AG10803 (cell line): ENCODE data around the gene PLAGL1.

ENCODE experiments used
- DNase-seq: peaks from one replicate; pipeline ENCODE4 v3.0.0; 2010; ENCODE audit warnings: low read depth
- H3K4me3 ChIP-seq: 2 replicates; pipeline ENCODE4 v1.5.1; 2011; ENCODE audit warnings: mild to moderate bottlenecking, low read length, control low read depth
- TF ChIP-seq, protein P1 (sequence below): conservative IDR thresholded peaks from 2 replicates; pipeline ENCODE4 v1.5.1; 2011; ENCODE audit warnings: mild to moderate bottlenecking, low read length, control low read depth, inconsistent platforms

PLAGL1 gene

DNA sequence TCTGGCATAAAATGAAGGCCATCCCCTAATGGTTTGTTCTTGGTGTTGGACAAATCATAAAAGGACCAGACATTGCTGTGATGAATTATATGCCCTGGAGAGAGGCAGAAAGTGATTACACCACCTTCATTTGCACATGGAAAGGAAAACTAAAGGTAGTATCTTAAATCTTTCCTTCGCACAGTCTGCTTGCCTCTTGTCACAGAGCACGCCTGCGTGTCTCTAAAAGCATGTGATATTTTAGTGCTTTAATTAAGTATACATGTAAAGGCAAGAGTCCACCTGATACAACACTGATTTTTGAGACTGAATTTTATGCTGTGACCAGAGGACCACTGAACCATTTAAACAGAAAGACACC, 28.8 kb upstream of the PLAGL1 start:
- H3K4me3 ChIP-seq: peak overlapping the region; percentile 47
- no peak for DNase-seq

DNA sequence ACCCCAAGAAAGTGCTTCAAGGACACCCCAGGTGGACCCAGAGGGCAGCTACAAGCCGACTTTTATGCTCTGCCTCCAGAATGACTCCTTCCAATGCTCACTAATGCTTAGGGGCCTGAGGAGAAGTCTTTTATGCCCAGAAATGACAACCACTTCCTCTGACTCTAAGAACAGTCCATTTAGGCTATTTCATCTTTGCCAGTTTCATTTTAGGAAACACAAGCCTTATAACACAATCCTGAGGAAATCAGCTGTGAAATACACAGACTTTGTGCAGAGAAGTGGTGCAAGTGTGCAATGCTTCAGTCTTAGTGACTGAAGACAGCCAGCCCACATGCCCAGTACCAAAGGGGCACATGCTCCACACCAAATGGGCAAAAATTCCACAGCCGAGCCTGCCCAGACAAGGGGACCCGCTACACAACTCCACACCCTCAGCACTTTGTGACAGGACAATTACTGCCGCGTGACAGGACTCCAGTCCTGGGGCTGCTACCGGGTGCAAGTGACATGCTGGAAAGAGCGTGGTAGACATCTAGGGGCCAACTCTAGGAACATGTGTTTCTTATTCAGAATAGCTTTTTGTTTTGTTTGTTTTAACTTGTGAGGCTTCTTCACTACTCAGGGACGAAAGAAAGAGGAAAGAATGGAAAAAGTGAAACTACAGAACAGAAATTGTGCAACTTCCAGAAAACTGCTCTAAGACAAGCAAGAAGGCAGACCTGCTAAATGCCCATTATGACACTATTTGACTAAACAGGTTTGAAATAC, 28.2 kb upstream of the PLAGL1 start:
- peak; percentile 61 for DNase-seq
- H3K4me3 ChIP-seq: peak overlapping the region; percentile 47
- TF ChIP-seq, protein P1, sequence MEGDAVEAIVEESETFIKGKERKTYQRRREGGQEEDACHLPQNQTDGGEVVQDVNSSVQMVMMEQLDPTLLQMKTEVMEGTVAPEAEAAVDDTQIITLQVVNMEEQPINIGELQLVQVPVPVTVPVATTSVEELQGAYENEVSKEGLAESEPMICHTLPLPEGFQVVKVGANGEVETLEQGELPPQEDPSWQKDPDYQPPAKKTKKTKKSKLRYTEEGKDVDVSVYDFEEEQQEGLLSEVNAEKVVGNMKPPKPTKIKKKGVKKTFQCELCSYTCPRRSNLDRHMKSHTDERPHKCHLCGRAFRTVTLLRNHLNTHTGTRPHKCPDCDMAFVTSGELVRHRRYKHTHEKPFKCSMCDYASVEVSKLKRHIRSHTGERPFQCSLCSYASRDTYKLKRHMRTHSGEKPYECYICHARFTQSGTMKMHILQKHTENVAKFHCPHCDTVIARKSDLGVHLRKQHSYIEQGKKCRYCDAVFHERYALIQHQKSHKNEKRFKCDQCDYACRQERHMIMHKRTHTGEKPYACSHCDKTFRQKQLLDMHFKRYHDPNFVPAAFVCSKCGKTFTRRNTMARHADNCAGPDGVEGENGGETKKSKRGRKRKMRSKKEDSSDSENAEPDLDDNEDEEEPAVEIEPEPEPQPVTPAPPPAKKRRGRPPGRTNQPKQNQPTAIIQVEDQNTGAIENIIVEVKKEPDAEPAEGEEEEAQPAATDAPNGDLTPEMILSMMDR: peak; percentile 14; the same call in 1 of the 2 replicates

More for the DNA sequence above, 28.8 kb upstream of the PLAGL1 start:
- TF ChIP-seq, protein P1: no peak

DNA sequence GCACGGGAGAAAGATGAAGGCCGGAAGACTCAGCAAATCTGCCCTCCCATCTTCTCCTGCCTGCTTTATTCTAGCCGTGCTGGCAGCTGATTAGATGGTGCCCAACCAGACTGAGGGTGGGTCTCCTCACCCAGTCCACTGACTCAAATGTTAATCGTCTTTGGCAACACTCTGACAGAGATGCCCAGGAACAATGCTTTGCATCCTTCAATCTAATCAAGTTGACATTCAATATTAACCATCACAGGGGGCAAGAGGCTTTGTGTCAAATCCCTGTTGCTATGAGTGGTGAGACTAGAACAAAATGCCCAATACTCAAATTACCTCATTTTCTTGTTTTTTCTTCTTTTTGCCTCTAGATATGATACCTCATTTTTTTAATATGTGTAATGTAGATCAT, 27.4 kb upstream of the PLAGL1 start:
- DNase-seq: no peak
- no peak overlapping the region for H3K4me3 ChIP-seq
- TF ChIP-seq, protein P1: no peak

DNA sequence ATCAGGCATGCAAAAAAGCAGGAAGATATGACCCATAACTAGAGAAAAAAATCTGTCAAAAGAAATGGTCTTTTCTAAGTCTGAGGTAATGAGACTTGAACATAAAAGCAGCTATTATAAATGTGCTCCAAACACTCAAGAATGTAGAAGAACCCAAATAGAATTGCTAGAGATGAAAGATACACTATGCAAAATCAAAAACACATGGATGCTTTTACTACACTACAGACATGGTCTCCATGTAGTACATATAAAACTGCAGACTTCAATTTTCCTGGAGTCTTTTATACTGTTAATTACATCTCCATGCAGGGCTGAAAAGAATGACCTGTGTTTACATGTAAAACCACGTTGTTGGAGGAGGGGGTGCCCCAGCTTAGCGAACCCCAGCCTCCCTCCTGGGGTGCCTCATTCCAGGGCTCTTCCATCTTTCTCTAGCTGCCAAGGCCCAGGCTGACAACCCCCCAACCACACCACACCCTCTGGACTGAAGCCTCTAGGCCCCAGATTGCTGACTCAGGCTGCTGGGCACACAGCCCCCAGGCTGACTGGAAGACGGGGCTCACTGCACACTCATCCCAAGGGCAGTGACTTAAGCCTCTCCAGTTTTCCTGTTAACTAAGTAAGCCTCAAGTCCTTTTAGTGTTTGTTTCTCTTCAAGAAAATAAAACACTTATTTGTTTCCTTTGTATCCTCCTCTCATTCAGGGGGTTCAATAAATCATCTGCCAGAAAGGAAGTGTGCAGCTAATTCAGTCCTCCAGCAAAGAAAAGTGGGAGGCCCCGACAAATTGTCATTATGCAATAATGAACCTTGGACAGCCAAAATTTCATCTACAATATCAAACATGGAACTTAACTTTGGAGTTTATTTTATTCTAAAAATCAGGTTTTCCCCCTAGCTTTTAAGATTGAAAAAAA, 26.0 kb upstream of the PLAGL1 start:
- peak; percentile 93 for DNase-seq
- TF ChIP-seq, protein P1: no peak
- H3K4me3 ChIP-seq: no peak overlapping the region

DNA sequence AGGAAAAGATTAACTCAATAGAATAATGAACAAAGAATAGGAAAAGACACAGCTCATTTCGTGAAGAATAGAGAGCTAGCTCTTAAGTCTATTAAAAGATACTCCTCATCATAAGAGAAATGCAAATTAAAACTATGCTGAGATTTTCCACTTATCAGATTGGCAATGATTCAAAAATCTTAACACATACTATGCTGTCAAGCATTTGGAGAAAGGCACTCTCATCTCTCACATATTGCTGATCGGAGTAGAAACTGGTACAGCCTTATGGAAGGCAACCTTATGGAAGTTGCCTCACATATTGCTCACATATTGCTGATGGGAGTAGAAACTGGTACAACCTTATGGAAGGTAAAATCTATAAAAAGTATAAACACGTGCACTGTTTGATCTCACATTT, 21.4 kb upstream of the PLAGL1 start:
- no peak overlapping the region for H3K4me3 ChIP-seq
- no peak for DNase-seq
- TF ChIP-seq, protein P1: no peak

DNA sequence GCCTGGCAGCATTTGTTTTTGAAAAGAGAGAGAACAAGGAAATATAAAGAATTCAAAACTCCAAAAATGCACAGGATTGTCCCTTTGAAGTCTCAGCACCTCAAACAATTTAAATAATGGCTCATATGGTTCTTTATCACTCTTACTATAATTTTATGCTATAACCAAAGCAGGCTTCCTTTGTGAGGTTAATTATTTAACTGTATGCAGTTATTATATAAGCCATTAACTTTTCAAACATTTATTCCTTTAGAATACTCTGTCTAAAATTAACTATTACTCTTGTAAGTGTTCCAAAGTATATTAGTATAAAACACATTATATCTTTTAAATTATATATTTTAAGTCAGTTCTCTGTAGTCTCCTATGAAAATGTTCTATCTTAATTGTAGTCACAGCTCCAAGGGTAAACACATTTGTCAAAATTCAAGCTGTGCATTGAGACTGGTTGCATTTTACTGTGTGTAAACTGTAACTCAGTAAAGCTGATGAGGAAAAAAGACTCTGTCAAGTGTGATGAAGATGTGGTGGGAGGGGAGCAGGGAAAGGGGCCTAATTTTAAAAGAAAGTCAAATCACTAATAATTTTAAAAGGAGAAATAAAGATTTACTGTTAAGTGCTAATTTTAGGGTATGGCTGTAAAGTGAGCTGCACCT, 20.0 kb upstream of the PLAGL1 start:
- TF ChIP-seq, protein P1: no peak
- H3K4me3 ChIP-seq: no peak overlapping the region
- no peak for DNase-seq
